ENCODE data around the gene ADPGK.
A peak's percentile ranks its signal among the peaks of the same experiment; 100 is the strongest.
"Not testable (repeated sequence)": the region's sequence is repeated elsewhere in the genome, so short reads cannot be mapped to it uniquely, and the experiment has no call there.

ADPGK gene

DNA sequence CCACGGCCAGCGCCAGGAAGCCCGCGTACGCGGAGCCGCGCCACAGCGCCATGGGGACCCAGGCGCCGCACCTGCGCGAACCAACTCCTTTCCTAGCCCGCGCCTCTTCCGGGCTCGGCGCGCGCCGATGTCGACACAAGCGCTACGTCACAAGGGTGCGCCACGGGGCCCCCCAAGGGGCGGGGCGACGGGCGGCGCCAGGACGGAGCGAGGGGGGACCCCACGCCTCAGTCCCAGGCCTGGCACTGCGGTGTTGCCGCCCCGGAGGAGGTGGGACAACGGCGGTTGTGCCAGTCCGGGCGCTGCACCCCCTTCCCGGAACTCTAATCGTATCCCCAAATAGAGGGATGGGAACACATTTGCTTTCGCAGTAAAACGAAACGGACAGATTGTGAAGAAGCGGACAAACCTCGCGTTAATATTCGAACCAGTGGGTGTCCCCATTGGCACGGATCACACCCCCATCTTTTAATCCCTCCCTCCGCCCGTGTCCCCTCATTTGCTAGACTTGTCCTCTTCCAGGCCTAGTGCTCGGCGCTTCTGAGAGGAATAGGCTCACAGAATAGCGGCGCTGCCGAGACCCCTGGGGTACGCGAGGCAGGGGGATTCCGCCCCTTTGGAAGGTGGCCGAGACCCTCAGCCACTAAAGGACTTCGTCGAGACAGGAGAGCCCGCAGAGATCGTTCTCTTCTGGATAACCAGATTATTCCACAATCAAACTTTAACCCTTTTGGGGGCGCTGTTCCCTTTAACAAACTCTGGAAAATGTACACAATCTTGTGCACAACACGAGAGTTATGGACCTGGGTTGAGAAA is at the start of gene ADPGK:
Gene ADPGK (minus strand): TSS at position 119 of the 816 bp plus-strand sequence. CDS start 67 bp downstream, at position 52.
- intact Hi-C loops (cut with DNase I): loop anchor here (1.0 to 10.0 kb wide), 4 partner anchors 269 to 848 kb away; partner anchors contain the start of gene NPTN
- DNase-seq: peak; percentile 86 to 98 (median 90)

DNA sequence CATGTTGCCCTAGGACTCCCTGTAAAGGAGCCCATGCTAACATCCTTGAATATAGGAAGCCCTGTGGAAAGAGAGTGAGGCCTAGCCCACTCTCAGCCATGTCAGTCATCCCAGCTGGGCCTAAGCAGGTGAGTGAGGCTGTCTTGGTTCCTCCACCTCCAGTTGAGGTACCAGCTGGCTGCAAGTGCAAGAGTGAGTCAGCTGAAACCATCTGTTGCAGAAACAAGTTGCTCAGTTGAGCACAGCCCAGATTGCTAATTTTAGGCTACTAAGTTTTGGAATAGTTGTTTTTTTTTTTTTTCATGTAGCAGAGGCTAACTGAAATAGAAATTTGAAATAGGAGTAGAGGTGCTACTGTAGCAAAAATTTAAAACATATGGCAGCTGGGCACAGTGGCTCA is 43.7 kb upstream of the ADPGK start:
- DNase-seq: peak in 5 of 10 donors; percentile 15 to 72 (median 36)
- intact Hi-C loops (cut with DNase I): no loop called here

DNA sequence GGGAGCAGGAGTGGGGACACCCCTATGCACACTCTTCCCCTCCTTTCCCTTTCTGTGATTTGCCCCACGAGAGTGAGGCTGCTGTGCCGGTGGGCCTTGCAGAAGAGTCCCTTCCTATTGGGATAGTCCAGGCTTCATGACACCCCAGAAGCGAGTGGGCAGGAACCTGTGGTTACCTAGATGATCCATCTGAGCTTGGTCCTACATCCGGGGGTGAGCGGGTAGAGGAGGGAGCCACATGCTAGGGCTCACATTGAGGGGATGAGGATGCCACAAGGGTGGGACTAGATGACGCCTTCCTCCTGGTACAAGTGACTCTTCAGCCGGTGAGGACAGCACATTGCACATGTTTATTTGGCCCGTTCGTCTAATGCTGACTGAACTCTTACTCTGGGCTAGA is 43.1 kb upstream of the ADPGK start:
- intact Hi-C loops (cut with DNase I): no loop called here
- DNase-seq: no peak

DNA sequence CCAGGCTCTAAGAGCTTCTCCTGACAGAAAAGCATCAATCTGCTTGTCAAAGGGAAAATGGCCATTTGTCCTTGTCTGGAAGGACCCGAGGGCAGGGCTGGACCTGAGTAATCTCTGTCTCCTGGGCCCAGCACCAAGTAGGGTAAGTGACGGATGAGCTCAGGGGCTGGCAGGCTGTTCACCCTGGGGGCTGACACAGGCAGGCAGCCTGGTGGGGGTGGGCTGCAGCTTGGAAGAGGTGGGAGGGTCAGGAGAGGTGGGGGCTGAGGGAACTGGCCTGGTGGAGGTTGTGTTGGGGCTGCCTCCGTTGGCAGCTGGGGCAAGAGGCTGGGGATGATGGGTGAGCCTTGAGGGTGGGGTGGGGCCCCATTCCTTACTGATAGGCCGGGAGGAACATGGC is 42.3 kb upstream of the ADPGK start:
- no peak for DNase-seq
- intact Hi-C loops (cut with DNase I): no loop called here

DNA sequence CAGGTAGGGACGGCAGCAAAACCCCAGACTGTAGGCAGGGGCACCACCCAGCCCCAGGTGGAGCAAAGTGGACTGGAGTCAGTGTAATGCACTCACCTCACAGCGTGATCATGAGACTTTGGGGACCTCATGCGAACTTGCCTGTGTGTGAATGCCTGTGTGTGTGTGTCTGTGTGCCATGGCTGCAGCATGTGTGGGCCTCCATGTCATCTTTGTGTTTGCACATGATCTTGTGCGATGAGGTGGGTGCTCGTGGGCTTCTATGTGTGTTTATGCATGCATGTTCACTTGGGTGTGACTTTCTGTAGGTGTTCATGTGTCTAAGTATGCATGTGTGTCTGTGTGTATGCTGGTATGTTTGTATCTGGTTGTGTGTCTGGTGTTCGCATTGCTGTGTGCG is 41.2 kb upstream of the ADPGK start:
- DNase-seq: no peak
- intact Hi-C loops (cut with DNase I): no loop called here

DNA sequence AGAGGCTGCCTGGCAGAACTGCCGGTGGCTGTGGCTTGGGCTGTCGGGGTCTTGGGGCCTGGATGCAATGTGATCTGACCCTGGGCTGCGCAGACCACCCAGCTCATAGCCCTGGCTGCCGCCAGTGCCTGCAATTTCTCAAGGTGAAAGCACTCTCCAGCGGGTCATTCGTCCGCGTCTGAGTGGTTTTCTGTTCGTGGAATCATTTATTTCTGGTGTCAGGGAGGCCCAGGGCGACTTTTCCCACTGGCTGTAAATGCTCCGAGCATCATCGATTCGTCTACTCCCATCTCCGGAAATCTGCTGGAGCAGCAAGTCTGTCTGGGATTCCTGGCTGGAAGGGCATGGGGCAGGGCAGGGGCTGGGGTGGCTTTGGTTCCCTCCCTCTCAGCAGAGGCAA is 40.6 kb upstream of the ADPGK start:
- no peak for DNase-seq

DNA sequence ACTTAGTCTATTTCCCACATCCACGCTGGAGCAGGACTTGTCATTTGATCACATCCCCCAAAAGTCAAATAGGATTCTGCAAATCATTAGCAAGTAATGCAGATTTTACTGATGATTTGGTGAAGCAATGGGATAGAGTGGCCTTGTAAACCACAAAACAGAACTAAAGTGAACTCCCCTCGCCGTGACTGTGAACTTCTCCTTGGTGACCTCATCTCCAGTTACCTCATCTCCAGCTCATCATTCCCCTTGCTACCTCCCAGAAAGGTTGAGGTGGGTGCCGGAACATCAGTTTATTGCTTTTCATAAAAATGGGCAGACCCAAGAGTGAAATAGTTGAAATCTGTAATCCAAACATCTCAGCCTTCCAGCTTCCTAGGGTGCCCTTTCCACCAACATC is 36.7 kb upstream of the ADPGK start:
- no peak for DNase-seq
- intact Hi-C loops (cut with DNase I): no loop called here

More for the DNA sequence above, 40.6 kb upstream of the ADPGK start:
- intact Hi-C loops (cut with DNase I): no loop called here

DNA sequence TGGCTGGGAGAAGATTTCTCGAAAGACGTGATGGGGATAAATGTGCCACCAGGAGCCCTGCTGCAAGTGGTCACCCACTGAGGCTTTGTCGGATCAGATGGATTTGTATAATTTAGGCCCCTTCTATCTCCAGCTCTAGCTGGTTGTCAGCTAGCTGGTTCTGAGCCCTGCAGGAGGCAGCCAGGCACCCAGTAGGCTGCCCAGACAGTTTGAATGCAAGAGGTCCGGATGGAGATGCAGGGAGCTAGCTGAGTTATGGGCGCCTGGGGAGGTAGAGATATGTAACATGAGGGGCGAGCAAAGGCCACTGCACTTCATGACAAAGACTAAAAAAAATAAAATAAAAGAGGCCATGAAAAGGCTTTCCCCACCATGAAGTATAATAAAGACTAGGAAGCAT is 35.1 kb upstream of the ADPGK start:
- DNase-seq: no peak
- intact Hi-C loops (cut with DNase I): no loop called here

DNA sequence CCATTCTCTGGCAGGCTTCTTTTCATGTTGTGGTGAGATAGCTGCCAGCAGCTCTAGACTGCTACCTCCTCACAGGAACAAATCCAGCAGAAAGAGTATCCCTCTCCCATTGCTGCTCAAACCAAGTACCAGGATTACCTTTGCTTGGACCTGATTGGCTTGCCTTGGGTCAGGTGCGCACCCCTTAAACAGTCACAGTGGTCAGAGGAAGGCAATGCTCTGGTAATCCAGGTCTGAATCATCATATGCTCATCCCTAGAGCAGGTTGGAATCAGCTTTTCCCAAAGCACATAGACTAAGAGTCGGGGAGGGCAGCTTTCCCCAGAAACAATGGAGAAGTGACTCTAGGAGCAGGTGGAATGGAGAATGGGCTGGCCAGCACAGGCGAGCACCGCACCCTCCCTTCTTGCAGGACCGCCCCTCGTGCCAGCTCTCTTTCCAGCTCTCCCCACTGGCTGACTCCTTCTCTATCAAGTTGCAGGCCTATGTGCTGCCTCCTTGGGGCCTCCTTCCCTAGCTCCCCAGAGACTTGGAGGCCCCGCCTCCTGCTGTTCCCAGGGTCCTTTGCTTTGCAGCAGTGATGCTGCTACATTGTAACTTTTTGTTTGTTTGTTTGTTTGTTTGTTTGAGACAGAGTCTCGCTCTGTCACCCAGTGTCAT is 29.9 kb upstream of the ADPGK start:
- DNase-seq: peak in 1 of 10 donors; percentile 56
- intact Hi-C loops (cut with DNase I): no loop called here

DNA sequence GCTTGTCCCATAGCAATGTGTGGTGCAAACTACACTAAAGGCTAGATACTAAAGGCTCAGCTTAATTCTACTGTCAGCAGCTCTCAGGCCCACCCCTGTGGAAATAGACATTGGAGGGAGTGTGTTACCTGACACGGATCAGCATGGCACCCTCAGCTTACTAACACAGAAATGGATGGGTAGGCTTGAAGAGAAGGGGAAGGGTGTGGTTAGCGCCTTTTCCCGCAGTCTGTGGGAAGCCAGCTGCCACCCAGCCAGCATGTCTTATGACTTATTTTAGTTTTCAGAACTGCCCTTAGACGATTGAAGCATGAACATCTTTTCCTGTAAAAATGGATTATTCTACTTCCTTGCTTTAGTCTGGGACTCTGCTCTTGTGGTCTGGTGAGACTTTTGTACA is 25.8 kb upstream of the ADPGK start:
- intact Hi-C loops (cut with DNase I): no loop called here

DNA sequence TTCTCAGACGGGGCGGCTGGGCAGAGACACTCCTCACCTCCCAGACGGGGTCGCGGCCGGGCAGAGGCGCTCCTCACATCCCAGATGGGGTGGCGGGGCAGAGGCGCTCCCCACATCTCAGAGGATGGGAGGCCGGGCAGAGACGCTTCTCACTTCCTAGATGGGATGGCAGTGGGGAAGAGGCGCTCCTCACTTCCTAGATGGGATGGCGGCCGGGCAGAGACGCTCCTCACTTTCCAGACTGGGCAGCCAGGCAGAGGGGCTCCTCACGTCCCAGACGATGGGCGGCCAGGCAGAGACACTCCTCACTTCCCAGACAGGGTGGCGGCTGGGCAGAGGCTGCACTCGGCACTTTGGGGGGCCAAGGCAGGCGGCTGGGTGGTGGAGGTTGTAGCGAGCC is 23.8 kb upstream of the ADPGK start:
- intact Hi-C loops (cut with DNase I): not testable (repeated sequence)

More for the DNA sequence above, 25.8 kb upstream of the ADPGK start:
- no peak for DNase-seq

DNA sequence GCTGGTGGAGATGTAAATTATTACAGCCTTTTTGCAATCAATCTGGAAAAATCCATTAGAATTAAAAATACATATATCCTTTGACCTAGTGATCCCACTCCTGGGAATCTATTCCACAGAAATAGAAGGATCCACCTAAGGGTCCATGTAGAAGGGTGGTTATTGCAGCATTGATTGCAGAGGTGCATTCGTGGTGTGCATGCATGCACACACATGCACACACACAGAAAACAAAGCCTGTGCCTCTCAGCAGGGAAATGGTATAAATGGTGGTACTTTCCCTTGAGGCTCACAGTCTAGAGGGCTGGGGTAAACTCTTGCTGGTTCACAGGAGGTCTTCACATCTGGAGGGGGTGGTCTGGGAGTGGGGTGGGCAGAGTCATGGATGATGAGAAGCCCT is 19.4 kb upstream of the ADPGK start:
- intact Hi-C loops (cut with DNase I): no loop called here
- DNase-seq: no peak

More for the DNA sequence above, 23.8 kb upstream of the ADPGK start:
- DNase-seq: not testable (repeated sequence)

DNA sequence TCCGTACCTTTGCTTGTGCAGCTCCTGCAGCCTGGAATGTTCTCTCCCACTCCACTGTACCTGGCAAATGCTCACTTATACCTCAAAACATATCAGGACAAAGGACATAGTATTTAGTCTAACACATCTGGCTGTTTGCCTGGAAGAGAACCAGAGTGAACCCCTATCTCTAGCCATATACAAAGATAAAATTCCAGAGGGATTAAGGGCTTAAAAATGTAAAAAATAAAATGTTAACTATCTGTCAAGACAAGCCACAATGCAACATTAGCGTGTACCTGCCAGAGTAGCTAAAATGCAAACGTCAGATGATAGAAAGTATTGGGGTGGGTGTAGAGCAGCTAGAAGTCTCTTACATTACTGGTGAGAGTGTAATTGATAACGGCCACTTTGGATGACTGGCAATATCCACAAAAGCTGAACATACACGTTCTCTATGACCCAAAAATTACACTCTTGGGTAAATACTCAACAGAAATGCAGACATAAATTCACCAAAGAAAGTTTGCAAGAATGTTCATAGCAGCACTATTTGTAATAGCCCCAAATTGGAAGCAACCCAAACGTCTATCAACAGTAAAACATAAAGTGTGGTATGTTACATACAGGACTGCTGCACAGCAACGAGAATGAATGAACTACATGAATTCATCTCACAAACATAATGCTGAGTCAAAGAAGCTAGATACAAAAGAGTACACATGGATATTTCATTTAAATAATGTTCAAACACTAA is 18.2 kb upstream of the ADPGK start:
- no peak for DNase-seq
- intact Hi-C loops (cut with DNase I): no loop called here

DNA sequence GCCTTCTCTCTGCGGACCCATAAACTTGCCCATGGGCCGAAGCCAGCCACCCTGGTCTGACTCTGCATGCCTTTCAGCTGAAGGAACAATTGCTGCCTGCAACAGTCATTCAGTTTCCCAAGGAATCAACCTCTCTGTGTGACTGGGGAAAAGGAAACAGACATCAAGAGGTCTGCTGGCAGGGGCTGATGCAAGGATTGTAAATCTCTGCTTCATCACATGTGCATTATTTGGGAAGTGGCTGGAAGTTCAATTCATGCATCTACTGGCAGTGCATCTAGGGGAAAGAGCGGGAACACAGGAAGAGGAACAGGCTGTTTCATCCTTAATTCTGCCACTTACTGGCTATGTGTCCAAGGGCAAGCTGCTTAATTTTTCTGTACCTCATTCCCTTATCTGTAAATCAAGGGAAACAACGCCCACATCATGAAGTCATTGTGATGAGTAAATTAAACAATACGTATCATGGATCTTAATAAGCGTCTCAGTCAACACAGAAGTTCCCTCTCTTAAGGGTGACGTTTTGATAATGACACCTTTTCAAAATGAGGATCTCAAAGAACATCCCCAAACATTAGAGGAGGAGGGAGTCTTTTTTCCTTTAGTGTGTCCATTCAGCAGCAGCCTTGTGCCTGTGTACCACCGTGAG is 17.4 kb upstream of the ADPGK start:
- intact Hi-C loops (cut with DNase I): no loop called here
- DNase-seq: no peak

DNA sequence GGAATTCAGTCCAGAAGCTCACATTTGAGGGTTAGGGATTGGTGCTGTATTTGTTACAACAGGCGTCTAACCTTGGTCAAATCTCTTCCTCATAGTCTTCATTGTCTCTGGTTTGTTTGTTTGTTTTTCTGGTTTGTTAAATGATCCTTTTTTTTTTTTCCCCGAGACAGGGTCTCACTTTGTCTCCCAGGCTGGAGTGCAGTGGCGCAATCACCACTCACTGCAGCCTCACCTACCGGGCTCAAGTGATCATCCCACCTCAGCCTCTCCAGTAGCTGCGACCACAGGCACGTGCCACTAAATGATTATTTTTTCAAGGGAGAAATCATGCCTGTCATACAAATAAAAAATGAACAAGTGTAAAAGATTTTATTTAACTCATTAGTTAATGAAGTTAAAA is 14.3 kb upstream of the ADPGK start:
- no peak for DNase-seq
- intact Hi-C loops (cut with DNase I): loop anchor here (2.0 to 5.0 kb wide), 2 partner anchors 284 to 475 kb away; no protein-coding TSS in a partner anchor

DNA sequence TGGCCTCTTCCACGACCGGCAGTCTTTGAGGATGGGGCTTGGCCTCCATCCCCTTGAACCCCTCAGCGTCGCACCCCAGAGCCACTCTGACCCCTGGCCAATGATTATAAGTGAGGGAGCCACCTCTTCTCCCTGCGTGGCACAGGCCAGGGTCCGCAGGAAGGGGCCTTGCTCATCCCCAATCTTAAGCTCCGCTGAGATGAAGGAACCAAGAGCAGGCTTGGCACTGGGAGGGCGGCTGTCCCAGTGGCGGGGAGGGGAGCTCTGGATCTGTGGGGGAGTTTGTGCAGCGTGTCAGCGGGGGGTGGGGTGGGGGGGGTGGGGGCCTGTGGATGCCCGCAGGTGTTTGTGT is 13.8 kb upstream of the ADPGK start:
- peak in 1 of 10 donors; percentile 14 for DNase-seq
- intact Hi-C loops (cut with DNase I): loop anchor here (2.0 to 5.0 kb wide), 2 partner anchors 285 to 475 kb away; no protein-coding TSS in a partner anchor

DNA sequence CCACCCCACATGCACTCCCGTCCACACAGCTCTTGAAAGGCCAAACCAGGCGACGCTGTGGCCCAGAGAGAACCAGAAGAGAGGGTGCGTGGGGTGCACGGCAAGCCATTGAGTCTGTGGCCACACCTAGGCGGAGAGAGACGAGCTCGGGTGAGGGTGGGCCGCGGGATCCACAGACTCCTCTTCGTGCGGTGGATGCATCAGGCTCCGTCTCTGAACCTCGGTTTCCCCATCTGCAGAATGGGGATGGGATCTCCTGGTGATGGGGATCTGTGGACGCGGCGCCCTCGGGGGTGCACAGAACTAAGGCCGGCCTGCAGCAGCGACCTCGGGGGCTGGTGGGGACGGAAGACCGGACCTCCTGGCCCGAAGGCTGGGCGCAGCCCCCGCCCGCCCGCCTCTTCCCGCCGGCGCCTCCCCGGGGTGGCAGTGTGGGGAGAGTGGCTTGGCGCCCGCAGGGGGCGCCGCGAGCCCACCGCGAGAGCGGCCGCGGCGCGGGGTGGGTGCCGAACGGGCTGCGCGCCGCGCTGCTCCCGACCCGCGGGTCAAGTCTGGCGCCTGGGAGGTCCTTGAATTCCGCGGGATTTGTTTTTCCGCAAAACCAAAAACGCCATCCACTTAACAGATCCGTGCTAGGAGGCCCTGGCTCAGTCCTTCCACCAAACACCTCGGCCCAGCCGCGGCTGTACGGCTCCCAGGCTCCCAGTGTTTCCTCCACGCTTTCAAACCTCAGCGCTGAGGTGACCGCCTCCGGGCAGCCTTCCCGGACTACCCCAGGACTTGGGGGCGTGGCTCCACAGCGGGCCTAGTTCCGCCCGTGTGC is 13.2 kb upstream of the ADPGK start:
- DNase-seq: peak in 8 of 10 donors; percentile 25 to 88 (median 49)
- intact Hi-C loops (cut with DNase I): loop anchor here (2.0 to 5.0 kb wide), 2 partner anchors 286 to 476 kb away; no protein-coding TSS in a partner anchor

DNA sequence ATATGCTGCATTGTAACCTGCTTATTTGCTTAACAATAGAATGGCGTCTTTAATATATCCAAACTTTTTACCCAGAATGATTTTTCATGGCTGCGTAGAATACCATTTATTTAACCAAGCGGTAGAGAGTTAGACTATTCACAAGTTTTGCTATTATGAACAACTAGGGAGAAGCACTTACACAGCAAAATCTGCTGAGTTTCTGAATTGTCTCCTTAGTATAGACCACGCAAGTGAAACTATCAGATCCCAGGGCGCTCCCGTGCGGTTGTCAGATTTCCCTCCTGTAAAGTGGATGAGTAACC is 12.6 kb upstream of the ADPGK start:
- peak in 1 of 10 donors; percentile 73 for DNase-seq
- intact Hi-C loops (cut with DNase I): loop anchor here (2.0 to 5.0 kb wide), 2 partner anchors 286 to 477 kb away; no protein-coding TSS in a partner anchor

DNA sequence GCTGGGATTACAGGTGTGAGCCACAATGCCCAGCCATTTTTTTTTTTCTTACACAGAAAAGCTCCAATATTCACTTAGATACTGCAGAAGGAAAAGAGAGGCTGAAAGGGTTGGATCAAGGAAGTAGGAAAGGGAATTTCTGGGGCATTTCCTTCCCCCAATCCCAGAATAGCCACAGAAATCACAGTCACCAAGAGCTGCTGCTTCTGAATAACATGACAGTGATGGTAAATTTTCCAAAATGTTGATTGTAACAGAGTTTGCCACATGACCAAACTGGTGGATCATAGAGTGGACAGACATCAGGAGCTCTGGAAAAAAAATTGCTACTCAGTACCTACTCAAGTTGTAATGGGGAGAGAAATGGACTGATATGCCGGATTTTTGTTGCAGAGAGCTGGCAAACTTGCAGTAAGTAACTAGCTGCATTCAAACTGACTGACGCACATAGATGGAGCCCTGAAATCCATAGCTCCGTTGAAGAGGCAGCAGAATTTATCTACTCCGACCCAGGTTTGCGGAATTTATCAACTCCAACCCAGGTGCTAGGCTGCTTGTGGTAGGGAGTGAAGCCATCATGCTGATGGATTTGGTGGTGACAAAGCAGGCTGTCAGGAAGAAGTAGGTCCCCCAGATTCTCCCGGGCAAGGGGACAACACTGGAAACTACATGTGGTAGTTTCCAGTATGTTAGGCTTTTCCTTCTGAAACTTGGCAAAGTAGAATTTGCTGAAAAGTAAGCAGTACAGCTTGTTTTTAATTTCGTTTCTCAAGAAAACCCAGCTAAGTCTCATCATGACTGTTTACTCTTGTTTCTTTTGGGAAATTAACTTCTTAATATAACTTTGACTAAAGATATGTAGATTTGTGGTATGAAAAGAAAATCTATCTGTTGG is 10.5 kb upstream of the ADPGK start:
- intact Hi-C loops (cut with DNase I): no loop called here

More for the DNA sequence above, 10.5 kb upstream of the ADPGK start:
- DNase-seq: no peak

Data from posterior cingulate gyrus (tissue), 11 donors.